Gastroesophageal sphincter (tissue), 4 donors: ENCODE measurements around the gene OSTN. TPM values are rescaled to one million over a fixed set of nuclear protein-coding genes. Genes with fewer than 3 reads are reported as not detected.
"Not testable (repeated sequence)": the region's sequence is repeated elsewhere in the genome, so short reads cannot be mapped to it uniquely, and the experiment has no call there.

Experiments
- ATAC-seq: fragments of 150-250 bp; one replicate; pipeline ENCODE4 v1.9.1; 2016; ENCODE audit warnings: mild to moderate bottlenecking, moderate library complexity
- H3K27ac ChIP-seq, 4 donors: fragments of 200-600 bp; sonication (generic) in 3 of 4; 1 replicate in 3 of 4; 2 replicates in 1 of 4; pipeline ENCODE4 v1.5.1; 2016 to 2019
- H3K27me3 ChIP-seq: fragments of 200-600 bp; sonication (generic); one replicate; pipeline ENCODE4 v1.5.1; 2019
- H3K36me3 ChIP-seq, 2 donors: fragments of 200-600 bp; sonication (generic); one replicate each; pipeline ENCODE4 v1.5.1; 2019; ENCODE audit warnings: control low read depth in 1 of 2
- H3K4me1 ChIP-seq, 3 donors: fragments of 200-600 bp; sonication (generic); 1 replicate in 2 of 3; 2 replicates in 1 of 3; pipeline ENCODE4 v1.5.1; 2016 to 2019; ENCODE audit warnings: control low read depth in 2 of 3
- H3K4me3 ChIP-seq, 2 donors: fragments of 200-600 bp; sonication (generic); one replicate each; pipeline ENCODE4 v1.5.1; 2019; ENCODE audit warnings: mild to moderate bottlenecking in 1 of 2, moderate library complexity in 1 of 2
- H3K9me3 ChIP-seq, 3 donors: fragments of 200-600 bp; sonication (generic); one replicate each; pipeline ENCODE4 v1.5.1; 2017 to 2019; ENCODE audit warnings: control low read depth in 2 of 3
- EP300 ChIP-seq: sonication (generic); formaldehyde crosslinking; IDR thresholded peaks from one replicate; pipeline ENCODE4 v1.6.1; 2017; ENCODE audit warnings: antibody characterized with exemption, mild to moderate bottlenecking
- POLR2A ChIP-seq, 2 donors: fragments of 450-650 bp; IDR thresholded peaks; one replicate each; pipeline ENCODE4 v1.6.1; 2017; ENCODE audit warnings: antibody characterized with exemption in 2 of 2, mild to moderate bottlenecking in 2 of 2, moderate library complexity in 1 of 2
- POLR2AphosphoS5 ChIP-seq: sonication (generic); formaldehyde crosslinking; IDR thresholded peaks from one replicate; pipeline ENCODE4 v1.6.1; 2017; ENCODE audit warnings: antibody characterized with exemption
- WGBS, 2 donors: methylation state at CpG; one replicate each; pipeline ENCODE4 v1.1.5; 2018; ENCODE audit warnings: low coverage in 1 of 2; 5-methylcytosine and 5-hydroxymethylcytosine counted together
- total RNA-seq, 4 donors: library from RNA; depleted of rRNA; stranded (reverse); fragments of >200 nt; gene quantifications; one replicate each; pipeline ENCODE4 v1.1.0, GENCODE V29; 2016
- TF ChIP-seq, protein P1 (sequence below), 4 experiments: fragments of 200-600 bp in 2 of 4; fragments of 450-650 bp in 2 of 4; sonication (generic) in 1 of 4; IDR thresholded peaks; one replicate each; pipeline ENCODE4 v1.5.1; 2017 to 2019; ENCODE audit warnings: antibody characterized with exemption in 4 of 4, mild to moderate bottlenecking in 2 of 4, moderate library complexity in 2 of 4

OSTN gene
- total RNA-seq, 4 donors from 2014 or later: not detected

DNA sequence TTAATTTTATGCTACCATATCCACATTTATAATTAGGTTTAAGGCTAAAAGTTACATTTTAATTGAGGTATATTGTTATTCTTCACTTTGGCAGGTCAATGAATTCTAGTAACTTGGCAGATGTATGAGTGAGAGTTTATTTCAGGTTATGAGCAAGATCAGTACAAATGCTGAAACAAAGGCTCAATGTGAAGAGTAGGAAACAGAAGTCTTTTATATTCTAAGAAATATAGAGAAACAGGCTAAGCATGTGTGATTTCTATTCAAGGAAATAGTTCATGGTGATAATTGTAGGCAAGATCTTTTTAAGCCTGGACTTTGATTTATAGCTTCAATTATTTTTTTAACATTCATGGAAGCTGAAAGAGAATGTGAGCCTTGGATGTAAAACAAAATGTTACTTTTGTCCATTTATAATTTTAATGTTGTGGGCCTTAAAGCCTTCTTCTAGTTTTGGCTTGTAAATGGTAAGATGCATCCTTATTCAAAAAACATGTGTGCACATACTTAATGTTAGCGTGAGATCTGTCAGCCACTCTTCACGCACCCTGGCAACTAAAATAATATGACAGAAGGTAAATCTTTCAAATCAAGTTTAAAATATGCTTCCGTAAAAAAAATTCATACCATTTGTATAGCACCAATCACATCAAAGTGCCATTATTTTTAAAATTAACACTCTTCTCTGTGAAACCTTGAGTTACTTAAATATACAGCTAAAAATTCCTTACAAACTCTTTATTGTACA lies 22.8 kb upstream of the OSTN start:
- no peaks in the 10 kb centered on the region for H3K4me1 ChIP-seq
- TF ChIP-seq POLR2A (IDR thresholded peaks at IDR 0.05) (no peak), POLR2AphosphoS5 (no peak), EP300 (no peak)
- TF ChIP-seq, protein P1, sequence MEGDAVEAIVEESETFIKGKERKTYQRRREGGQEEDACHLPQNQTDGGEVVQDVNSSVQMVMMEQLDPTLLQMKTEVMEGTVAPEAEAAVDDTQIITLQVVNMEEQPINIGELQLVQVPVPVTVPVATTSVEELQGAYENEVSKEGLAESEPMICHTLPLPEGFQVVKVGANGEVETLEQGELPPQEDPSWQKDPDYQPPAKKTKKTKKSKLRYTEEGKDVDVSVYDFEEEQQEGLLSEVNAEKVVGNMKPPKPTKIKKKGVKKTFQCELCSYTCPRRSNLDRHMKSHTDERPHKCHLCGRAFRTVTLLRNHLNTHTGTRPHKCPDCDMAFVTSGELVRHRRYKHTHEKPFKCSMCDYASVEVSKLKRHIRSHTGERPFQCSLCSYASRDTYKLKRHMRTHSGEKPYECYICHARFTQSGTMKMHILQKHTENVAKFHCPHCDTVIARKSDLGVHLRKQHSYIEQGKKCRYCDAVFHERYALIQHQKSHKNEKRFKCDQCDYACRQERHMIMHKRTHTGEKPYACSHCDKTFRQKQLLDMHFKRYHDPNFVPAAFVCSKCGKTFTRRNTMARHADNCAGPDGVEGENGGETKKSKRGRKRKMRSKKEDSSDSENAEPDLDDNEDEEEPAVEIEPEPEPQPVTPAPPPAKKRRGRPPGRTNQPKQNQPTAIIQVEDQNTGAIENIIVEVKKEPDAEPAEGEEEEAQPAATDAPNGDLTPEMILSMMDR (IDR thresholded peaks at IDR 0.05): no peak
- no peaks in the 10 kb centered on the region for H3K9me3 ChIP-seq
- H3K27me3 ChIP-seq: no peaks in the 10 kb centered on the region
- H3K36me3 ChIP-seq: no peaks in the 10 kb centered on the region
- WGBS, 2 donors: 67 to 83% methylated on average over 3 of the region's 3 CpGs
- ATAC-seq: no peak
- H3K4me3 ChIP-seq: no peak overlapping the region
- H3K27ac ChIP-seq: no peak overlapping the region

DNA sequence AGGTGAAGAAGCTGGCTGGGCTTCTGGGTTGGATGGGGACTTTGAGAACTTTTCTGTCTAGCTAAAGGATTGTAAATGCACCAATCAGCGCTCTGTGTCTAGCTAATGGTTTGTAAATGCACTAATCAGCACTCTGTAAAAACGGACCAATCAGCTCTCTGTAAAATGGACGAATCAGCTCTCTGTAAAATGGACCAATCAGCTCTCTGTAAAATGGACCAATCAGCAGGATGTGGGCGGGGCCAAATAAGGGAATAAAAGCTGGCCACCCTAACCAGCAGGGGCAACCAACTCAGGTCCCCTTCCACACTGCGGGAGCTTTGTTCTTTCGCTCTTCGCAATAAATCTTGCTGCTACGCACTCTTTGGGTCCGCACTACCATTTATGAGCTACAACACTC lies 13.7 kb upstream of the OSTN start:
- peaks cover 0 to 16% (median 0%) of the 10 kb centered on the region in 3 donors for H3K9me3 ChIP-seq
- not testable (repeated sequence) for ATAC-seq, H3K27me3 ChIP-seq, H3K4me1 ChIP-seq, H3K4me3 ChIP-seq, H3K36me3 ChIP-seq, H3K27ac ChIP-seq
- WGBS, 2 donors: 85 to 93% methylated on average over 8 to 9 of the region's 9 CpGs

DNA sequence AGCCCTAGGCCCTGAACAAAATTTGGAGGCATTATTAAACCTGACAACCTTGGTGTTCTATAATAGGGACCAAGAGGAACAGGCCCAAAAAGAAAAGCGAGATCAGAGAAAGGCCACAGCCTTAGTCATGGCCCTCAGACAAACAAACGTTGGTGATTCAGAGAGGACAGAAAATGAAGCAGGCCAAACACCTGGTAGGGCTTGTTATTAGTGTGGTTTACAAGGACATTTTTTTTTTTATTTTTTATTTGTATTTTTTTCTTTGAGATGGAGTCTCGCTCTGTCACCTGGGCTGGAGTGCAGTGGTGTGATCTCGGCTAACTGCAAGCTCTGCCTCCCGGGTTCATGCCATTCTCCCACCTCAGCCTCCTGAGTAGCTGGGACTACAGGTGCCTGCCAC lies 10.8 kb upstream of the OSTN start:
- peaks cover 0 to 21% (median 0%) of the 10 kb centered on the region in 3 donors for H3K9me3 ChIP-seq
- H3K27ac ChIP-seq, H3K27me3 ChIP-seq, H3K4me1 ChIP-seq, H3K4me3 ChIP-seq, H3K36me3 ChIP-seq, ATAC-seq: not testable (repeated sequence)
- WGBS, 2 donors: 92 to 95% methylated on average over 4 to 5 of the region's 5 CpGs

DNA sequence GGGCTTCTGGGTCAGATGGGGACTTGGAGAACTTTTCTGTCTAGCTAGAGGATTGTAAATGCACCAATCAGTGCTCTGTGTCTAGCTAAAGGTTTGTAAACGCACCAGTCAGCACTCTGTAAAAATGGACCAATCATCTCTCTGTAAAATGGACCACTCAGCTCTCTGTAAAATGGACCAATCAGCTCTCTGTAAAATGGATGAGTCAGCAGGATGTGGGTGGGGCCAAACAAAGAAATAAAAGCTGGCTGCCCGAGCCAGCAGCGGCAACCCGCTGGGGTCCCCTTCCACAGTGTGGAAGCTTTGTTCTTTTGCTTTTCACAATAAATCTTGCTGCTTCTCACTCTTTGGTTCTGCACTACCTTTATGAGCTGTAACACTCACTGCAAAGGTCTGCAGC lies 6.8 kb upstream of the OSTN start:
- not testable (repeated sequence) for H3K27ac ChIP-seq, H3K36me3 ChIP-seq, H3K4me3 ChIP-seq, H3K4me1 ChIP-seq, H3K27me3 ChIP-seq, ATAC-seq, H3K9me3 ChIP-seq
- WGBS, 2 donors: 100% methylated on average over 4 of the region's 4 CpGs; no CpG with 5 or more reads in 1 of the 2 donors

DNA sequence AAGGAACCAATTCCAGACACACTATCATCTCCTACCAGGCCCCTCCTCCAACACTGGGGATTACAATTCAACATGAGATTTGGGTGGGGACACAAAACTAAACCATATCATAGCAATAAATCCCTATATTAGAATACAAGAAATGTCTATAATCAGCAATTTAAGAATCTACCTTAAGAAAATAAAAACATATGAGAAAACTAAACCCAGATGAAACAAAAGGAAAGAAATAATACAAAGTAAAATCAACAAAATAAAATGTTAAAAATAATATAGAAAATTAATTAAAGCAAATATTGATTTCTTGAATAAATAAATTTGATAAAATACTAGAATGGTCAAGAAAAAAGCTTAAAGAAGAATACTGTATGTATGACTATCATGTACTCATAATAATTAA lies 6.1 kb upstream of the OSTN start:
- H3K9me3 ChIP-seq: peaks cover 0 to 5% (median 0%) of the 10 kb centered on the region in 3 donors
- ATAC-seq: no peak
- H3K36me3 ChIP-seq: no peaks in the 10 kb centered on the region
- TF ChIP-seq EP300: no peak
- TF ChIP-seq POLR2A (IDR thresholded peaks at IDR 0.05): no peak
- H3K27me3 ChIP-seq: no peaks in the 10 kb centered on the region
- H3K4me1 ChIP-seq: no peaks in the 10 kb centered on the region
- H3K27ac ChIP-seq: no peak overlapping the region
- H3K4me3 ChIP-seq: no peak overlapping the region

DNA sequence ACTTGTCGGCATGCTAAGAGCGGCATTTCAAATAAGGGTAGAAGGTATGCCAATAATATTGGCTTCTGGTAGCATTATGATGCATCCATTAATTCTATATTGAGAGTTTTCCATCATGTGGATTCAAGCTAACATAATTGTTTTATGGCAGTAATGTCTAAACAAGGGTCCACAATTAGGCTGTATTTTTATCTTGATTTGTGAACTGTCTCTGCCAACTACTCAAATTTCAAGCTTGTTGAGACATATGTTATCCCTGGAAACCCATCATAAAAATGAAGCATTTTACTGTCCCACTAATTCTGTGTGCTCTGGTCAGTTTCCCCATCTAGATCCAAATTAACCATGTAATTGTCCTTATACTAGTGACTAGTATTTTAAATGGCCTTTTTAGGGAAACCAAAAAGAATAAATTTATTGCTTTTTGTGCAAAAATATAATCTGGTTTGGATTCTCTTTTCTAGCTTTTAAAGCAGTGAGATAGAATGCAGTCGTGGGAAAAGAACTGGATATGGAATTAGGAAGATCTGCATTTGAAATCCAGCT lies 1.2 kb upstream of the OSTN start:
- WGBS, 2 donors: 71 to 83% methylated on average over 3 of the region's 3 CpGs
- Histone ChIP-seq H3K27ac (no peak overlapping the region), H3K9me3 (no peaks in the 10 kb centered on the region), H3K4me1 (no peaks in the 10 kb centered on the region), H3K27me3 (no peaks in the 10 kb centered on the region), H3K36me3 (no peaks in the 10 kb centered on the region), H3K4me3 (no peak overlapping the region)
- no peak for ATAC-seq
- TF ChIP-seq, protein P1 (IDR thresholded peaks at IDR 0.05): no peak
- no peak for TF ChIP-seq EP300
- TF ChIP-seq POLR2A (IDR thresholded peaks at IDR 0.05): no peak
- no peak for TF ChIP-seq POLR2AphosphoS5

DNA sequence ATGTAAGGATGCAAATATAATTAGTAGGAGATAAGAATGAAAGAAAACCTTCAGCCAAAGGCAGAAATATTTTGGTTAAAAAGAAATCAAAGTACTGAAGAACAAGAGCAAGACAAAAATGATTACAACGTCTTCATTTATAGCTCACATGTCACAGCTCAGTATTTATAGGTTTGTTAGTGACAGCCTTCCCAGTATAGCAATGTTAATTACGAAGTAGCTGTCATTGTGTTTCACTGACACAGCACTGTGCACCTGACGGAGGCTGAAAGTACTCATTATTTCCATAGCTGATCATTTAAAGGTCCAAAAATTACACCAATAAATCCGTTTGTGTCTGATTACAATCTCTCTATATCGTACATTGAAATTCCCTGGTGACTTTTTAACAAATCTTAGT lies 561 bp upstream of the OSTN start:
- H3K36me3 ChIP-seq: no peaks in the 10 kb centered on the region
- ATAC-seq: no peak
- H3K4me3 ChIP-seq: no peak overlapping the region
- H3K4me1 ChIP-seq: no peaks in the 10 kb centered on the region
- no peak overlapping the region for H3K27ac ChIP-seq
- H3K27me3 ChIP-seq: no peaks in the 10 kb centered on the region
- no peaks in the 10 kb centered on the region for H3K9me3 ChIP-seq
- WGBS, 2 donors: 66 to 74% methylated on average over 5 of the region's 5 CpGs
- TF ChIP-seq POLR2AphosphoS5: no peak
- TF ChIP-seq, protein P1 (IDR thresholded peaks at IDR 0.05): no peak
- no peak for TF ChIP-seq EP300
- no peak for TF ChIP-seq POLR2A (IDR thresholded peaks at IDR 0.05)
